Stimulated activated naive CD4-positive, alpha-beta T cell (primary cell): ENCODE results near the gene SERPINB6.
"Not testable (repeated sequence)": the region's sequence is repeated elsewhere in the genome, so short reads cannot be mapped to it uniquely, and the experiment has no call there.

Experiments
- DNase-seq, 6 experiments: peaks; one replicate each; lab custom pipeline; 2025; lab: John Stamatoyannopoulos, UW

Gene SERPINB6

DNA sequence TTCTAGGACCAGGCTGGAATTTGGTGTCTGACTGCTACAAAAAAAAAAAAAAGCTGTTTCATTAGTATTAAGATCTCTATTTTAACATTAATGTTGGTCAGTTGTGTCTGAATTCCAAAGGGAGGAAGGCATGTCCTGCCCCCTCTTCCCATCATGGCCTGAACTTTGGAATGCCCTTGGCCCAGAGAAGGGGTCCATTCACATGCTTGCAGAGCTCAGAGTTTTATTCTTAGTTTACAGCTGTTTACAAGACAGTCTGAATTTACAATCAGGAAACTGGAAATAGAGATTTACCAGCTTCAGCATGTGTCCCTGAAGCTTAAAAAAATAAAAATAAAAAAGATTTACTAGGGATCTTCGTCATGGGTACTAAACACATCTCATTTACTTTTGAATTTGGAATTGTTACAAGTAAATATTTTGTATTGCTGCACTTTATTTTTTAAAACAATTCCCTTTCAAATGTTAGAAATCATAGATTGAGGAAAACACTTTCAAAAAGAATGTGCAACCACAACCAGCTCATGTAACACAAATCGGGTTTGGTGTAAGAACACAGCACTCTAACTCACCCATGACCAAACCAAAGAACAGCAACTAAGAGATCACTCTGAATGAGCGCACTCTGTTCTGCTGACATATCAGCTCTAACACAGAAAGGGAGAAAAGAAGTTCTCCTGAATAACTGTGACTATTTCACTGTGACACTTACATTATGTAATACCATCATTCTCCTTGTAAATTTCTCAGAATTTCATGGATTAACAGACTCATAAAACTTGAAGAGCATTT is 6.6 kb upstream of the SERPINB6 start:
- no peak for DNase-seq

DNA sequence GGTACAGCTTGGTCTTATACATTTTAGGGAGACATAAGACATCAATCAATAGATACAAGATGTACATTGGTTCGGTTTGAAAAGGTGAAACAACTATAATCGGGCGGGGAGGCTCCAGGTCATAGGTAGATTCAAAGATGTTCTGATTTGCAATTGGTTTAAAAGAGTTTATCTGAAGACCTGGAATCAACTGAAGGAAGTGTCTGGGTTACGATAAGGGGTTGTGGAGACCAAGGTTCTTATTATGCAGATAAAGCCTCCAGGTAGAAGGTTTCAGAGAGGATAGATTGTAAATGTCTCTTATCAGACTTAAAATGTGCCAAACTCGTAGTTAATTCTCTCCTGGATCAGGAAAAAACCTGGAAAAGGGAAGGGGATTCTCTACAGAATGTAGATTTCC is 5.9 kb upstream of the SERPINB6 start:
- DNase-seq, result no peak

DNA sequence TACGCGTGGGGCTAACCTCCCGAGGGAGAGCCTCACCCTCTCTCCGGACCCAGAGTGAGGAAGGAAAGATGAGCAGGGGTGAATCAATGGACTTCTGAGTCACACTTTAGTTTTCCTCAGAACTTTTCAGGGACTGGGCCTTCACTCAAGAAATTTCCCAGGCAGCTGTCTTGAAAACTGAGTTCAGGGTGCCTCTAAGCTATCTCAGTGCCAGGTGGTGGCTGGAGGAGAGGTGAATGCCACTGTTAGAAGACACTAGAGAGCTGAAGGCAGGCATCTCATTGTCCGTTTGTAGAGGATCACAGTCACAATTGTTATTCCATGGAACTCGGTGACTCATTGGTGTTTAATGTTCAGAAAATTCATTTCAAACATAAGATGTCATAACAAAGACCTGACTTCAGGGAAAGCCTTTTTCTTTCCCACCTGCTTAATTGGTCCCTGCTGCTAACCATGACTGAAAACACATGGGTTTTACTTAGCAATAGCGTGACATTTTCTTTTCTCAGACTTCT is 5.3 kb upstream of the SERPINB6 start:
- no peak for DNase-seq

DNA sequence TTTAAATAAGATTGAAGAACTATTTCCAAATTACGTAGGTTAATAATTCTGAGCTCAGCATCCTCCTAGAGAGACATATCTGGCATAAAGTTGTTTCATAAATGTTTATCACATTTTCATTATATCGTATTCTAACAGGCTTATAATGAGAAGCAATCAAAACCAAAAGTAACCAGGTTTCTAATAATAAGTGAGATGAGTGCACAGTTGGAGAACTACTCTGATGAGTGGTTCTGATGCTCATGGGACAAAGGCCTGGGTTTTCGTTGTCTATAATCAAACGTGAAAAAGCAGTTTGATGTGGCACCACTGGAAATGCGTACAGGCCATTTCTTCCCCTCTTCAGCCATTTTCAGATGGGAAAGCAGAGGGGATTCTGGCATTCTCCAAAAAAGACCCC is 4.7 kb upstream of the SERPINB6 start:
- no peak for DNase-seq

DNA sequence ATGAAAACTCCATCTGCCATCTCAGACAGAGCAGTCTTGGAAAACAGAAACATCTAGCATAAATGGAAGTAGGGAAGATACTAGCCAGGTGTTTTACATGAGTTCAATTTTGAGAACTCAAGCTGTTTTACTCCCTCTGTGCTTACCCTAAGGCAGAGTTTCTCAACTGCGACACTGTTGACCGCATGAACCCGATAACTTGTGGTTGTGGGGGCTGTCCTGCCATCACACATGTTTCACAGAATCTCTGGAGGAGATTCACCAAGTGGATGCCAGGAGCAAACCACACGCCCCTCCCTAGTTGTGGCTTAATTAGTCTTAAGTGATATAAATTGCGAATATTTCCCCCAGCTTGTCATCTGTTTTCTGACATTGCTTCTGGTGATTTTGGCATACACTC is 2.3 kb upstream of the SERPINB6 start:
- DNase-seq, result no peak

DNA sequence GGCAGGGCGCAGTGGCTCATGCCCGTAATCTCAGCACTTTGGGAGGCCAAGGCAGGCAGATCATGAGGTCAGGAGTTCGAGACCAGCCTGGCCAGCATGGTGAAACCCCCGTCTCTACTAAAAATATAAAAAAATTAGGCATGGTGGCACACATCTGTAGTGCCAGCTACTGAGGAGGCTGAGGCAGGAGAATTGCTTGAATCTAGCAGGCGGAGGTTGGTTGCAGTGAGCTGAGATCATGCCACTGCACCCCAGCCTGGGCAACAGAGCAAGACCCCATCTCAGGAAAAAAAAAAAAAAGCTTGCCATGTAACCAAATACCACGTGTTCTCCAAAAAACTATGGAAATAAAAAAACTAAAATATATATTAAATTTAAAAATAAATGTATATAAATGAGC is 1.8 kb upstream of the SERPINB6 start:
- DNase-seq, result not testable (repeated sequence)

DNA sequence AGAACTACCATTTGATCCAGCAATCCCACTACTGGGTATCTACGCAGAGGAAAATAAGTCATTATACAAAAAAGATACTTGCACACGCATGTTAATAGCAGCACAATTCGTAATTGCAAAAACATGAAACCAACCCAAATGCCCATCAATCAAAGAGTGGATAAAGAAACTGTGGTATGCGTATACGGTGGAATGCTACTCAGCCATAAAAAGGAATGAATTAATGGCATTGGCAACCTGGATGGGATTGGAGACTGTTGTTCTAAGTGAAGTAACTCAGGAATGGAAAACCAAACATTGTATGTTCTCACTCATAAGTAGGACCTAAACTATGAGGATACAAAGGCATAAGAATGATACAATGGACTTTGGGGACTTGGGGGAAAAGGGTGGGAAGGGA is 1.3 kb upstream of the SERPINB6 start:
- DNase-seq, result not testable (repeated sequence)

DNA sequence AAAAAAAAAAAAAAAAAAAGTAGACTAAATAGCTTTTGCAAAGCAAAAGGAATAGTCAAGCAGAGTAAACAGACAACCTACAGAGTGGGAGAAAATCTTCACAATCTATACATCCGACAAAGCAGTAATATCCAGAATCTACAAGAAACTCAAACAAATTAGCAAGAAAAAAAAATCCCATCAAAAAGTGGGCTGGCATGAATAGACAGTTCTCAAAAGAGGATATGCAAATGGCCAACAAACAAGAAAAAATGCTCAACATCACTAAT is 786 bp upstream of the SERPINB6 start:
- not testable (repeated sequence) for DNase-seq

DNA sequence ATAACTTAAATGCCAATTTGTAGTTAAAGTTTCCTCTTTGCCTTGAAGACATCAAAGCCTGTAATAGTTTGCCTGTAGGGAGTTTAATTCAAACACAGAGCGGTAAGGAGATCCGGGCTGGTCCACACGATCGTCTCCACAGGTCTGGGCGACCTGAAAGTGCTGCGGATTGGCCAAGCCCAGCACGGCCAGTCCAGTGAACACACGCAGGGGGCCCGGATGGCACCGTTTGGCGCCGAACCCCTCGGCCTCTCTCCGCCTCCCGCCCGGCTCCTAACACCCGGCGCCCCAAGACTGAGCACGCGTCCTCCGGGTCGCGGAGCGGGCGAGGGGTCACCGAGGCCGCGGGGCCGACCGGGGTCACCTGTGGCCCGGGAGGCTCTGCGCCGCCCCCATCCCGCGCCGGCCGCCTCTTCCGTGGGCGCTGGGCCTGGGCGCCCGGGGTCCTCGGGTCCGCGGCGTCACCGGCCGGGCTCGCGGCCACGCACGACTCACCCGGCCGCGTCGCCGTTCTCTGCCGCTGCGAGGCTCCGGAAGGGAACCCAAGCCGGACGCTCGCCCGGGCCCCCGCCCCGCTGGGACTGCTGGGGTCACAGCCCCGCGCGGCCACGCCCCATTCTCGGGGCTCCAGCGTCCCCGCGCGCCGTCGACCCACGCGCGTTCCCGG is 481 bp downstream of the SERPINB6 start:
- peak in 4 of 6 experiments; percentile 40 to 49 (median 44) for DNase-seq

DNA sequence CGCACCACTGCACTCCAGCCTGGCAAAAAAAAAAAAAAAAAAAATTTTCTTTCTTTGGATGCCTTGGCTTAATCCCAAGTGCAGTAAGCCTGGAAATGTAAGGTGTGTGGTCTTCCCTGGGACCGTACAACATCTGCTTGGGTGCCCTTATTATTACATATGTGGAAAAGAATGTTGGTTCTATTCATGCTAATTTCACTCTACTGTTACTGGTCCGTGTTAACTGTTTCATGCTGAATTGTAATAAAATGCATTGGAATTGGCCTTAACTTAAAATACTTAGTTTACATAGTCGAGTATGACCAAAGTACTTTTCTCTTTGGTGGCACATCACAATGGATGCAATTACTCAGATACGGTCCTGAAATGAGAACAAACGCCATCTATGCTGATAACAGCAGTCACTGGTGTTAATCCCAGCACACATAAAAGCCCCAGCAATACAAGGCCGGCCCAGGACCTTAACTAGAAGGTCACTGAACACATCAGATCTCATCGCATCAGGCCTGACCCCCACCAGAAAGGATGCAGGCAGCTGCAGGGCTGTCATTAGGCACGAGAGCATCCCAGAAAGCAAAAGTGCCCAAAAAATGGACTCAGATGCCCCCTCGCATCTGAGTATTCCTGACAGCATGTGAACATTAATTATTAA is 1.2 kb downstream of the SERPINB6 start:
- DNase-seq, result no peak

DNA sequence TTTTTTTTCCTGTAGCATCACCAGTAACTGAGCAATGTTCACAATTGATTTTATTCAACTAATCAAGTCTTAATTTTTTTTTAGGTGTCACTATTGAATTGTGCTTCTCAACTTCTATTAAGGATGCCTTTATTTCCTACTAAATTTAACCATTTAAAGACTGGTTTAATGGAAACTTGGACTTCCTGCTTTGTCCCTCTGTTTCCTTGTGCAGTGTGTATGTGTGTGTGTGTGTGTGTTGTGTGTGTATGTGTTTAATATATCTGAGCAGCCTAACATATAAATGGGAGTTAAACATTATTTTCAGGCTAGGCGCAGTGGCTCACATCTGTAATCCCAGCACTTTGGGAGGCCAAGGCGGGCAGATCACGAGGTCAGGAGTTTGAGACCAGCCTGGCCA is 1.8 kb downstream of the SERPINB6 start:
- DNase-seq, result no peak

DNA sequence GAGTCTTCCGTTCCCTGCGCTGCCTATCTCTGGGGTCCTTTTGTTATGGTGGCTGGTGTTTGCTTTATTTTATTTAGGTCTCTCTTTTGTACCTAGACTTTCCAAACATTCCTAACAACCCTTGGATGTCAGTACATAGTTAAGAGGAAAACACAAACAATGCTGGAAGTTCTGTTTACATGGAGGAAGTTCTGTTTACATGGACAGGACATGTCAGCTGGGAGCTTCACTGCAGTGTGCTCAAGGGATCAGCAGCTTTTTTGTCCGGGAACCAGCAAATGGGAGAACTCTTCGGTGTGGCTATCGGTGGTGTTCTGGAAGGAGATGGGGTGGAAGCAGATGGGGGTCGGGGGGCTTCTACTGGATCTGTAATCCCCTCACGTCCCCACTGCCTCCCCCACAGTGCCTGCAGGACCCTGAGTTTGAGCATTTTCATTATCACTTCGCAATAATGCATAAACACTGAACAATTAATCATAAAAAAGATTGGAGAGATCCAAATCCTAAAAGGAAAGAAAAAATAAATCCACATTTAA is 2.7 kb downstream of the SERPINB6 start:
- DNase-seq, result no peak

DNA sequence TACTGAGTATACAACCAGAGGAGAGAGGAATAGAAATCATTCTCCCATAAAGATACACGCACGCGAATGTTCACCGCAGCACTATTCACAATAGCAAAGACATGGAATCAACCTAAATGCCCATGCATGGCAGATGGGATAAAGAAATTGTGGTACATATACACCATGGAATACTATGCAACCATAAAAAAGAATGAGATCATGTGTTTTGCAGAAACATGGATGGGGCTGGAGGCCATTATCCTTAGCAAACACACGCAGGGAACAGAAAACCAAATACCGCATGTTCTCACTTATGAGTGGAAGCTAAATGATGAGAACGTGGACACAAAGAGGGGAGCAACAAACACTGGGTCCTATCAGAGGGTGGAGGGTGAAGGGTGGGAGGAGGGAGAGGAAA is 3.4 kb downstream of the SERPINB6 start:
- no peak for DNase-seq

DNA sequence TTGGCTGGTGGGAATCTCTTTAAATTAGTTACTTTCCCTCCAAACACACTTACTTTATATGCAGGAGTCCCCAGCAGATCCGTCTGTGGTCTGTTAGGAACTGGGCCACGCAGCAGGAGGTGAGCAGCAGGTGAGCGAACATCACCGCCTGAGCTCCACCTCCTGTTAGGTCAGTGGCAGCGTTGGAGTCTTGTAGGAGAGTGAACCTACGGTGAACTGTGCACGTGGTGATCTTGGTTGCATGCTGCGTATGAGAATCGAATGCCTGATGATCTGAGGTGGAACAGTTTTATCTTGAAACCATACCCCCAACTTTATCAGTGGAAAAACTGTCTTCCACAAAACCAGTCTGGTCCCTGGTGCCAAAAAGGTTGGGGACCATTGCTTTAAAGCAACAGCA is 5.0 kb downstream of the SERPINB6 start:
- DNase-seq, result no peak

DNA sequence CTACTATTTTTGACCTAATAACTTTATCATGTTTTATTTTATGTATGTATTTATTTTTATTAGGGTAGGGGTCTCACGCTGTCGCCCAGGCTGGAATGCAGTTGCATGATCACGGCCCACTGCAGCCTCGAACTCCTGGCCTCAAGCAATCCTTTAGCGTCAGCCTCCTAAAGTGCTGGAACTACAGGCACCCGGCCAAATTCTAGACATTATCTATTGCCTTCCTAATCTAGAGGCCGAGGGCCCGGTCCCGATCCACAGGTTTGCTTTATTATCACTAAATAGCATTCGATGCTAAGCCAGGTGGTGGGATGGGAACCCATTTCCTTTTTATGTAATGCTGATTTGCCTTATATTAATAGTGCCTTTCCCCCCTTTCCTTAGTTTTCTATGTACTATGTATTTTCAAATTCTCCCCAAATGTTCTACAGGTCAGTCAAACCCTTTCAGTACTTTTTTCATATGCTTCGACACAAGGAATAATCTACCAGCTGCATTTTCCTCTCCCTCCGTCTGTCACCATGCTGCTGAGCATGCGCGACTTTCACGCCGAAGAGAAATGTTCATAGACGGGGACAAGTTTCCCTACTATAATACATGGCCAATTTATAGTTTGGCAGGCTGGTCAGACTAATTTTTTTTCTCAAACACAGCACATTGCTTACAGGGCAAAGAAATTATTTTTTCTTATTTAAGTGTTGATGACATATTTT is 6.4 kb downstream of the SERPINB6 start:
- DNase-seq, result no peak

DNA sequence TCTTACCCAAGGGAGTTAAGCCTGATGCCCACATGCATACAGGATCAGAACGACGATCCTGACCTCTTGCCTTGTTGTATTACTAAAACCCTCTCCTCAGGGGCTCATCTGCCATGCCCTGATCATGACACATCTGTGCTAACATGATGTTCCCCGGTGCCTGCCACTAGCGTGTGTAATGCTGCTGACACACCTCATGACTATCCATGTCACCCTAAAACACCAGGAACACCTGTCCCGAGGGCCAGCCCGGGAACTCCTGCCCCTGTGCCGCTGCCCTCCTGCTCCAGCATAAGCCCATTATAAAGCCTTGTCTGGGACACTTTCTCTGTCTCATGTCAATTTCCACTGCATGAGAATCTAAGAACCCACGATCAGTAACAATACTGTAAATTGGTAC is 7.6 kb downstream of the SERPINB6 start:
- no peak for DNase-seq

DNA sequence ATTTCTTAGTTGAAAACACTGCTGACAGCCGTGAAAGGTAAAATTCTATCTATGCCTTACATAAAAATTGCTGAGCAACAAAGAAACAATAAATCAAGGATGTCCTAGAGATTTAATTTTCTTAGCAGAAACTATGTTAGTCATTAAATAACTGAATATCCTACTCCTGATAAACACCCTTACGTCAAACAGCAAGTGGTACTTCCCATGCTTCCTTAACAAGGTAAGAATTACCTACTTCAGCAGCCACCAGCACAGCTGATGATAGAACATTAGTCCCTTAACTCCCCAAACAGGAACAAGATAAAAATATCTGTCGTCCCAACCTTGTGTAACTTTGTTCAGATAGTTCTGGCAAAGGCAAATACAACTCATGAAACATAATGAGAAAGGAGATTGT is 8.7 kb downstream of the SERPINB6 start:
- no peak for DNase-seq

DNA sequence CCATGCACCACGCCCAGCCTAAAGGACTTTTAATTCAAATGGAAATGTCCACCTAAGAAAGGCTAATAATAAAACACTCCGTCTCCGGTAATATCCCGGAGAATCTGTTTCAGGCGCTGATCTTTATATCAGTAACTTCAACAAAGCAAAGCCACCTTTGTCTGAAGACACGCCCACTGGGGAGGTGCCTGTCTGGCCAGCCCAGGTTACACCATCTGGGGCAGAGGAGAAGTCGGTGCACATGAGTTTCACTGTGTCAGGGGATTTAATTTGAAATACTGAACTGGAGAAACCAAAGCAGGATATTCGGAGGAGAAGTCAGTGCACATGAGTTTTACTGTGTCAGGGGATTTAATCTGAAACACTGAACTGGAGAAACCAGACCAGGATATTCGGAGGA is 9.4 kb downstream of the SERPINB6 start:
- no peak for DNase-seq

DNA sequence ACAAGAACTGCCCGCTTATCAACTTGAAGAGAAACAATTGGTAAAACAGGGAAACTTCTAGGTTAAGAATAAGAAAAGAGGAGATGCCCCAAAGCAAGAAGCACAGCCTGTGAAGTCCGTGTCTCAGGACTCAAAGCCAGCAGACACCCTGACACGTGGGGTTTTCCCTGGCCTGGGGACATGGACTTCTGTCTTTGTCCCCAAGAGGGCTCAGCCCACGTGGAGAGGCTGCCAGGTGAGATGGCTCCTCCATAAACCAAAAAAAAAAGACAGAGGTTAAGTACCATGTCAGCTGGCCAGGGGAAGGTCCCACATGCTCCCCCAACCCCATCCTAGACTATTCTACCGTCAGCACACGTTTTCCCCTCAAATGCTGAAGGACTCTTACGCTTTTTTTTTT is 9.9 kb downstream of the SERPINB6 start:
- DNase-seq, result no peak

DNA sequence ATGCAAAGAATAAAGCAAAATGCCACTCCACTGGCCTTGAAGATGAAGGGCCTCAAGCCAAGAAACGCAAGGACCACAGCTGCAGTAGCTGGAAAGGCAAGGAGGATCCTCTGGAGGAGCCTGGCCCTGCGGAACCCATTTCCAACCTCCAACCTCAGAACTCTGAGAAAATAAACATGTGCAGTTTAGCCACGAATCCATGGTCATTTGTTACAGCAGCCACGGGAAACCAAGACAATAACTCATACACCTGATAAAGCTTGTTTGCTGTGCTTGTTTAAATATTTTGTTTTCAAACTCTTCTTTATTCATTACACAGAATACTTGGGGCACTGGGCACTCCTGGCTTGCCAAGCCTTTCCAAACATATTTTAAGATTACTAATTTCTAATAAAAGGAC is 10.4 kb downstream of the SERPINB6 start:
- DNase-seq, result no peak

DNA sequence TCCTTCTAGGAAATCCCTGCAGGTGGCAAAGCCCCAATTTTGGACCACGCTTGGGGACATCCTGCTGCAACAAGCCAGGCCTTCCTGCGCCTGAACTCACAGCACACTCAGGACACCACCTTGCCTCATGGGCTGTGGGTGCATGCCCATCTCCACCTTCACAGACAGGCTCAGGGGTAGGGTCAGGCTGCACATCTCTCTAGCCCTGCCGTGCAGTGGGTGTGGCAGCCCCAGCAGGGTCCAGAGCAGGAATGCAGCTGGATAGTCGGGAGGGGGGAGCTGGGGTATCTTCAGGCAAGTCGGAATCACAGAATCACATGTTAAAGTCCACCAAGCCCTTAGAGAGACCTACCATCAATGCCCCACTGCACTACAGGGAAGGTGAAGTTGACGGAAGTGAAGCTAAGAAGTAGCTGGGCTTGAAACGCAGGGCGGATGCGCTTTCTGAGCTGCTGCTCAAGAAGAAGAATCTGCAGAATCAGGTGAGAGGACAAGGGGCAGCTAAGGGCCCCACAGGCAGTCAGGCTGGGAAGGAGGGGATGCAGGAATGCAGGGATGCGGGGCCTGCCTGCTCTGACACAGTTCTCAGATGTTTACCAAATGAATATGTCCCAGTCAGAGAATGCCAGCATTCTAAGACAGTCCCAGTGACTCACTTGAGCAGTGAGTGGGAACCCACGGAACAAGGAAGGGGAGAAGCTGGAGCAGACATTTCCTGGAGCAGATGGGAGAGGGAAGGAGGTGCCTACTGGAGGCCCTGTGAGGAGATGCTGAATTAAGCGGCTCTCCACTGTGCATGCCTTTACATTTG is 11.3 kb downstream of the SERPINB6 start:
- no peak for DNase-seq

DNA sequence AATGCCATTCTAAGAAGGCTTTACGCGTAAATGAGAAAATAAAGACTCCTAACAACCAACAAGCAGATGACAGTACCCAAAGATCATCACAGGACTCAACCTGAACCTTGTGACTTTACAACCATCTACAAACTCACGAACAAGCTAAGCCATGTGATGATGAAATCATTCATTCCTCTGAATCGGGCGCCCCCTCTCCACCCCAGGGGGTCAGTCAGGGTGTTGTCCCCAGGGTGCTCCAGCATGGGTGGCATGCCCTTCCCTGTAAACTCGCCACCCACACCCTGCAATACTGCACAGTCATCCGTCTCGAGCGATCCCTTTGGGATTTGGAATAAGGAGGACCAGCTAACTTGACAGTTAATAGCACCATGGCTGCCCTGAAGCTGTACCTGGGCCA is 12.6 kb downstream of the SERPINB6 start:
- DNase-seq, result no peak
